Sigmoid colon (tissue), 7 donors: ENCODE results near the gene TTI1. TPM values are rescaled to one million over a fixed set of nuclear protein-coding genes. Genes with fewer than 3 reads are reported as not detected.

Experiments used
- DNase-seq: peaks from one replicate; pipeline ENCODE4 v3.0.0-alpha.2; 2019
- H3K27ac ChIP-seq, 4 donors: fragments of 200-600 bp; sonication (generic); one replicate each; pipeline ENCODE4 v1.5.1; 2016 to 2019; ENCODE audit warnings: mild to moderate bottlenecking in 1 of 4
- H3K27me3 ChIP-seq, 3 donors: fragments of 200-600 bp; sonication (generic); one replicate each; pipeline ENCODE4 v1.5.1; 2019; ENCODE audit warnings: mild to moderate bottlenecking in 1 of 3
- H3K36me3 ChIP-seq, 4 donors: fragments of 200-600 bp; sonication (generic); one replicate each; pipeline ENCODE4 v1.5.1; 2016 to 2019
- H3K4me1 ChIP-seq, 4 donors: fragments of 200-600 bp; sonication (generic); one replicate each; pipeline ENCODE4 v1.5.1; 2017 to 2019
- H3K4me3 ChIP-seq, 4 donors: fragments of 200-600 bp; sonication (generic); one replicate each; pipeline ENCODE4 v1.5.1; 2017 to 2019; ENCODE audit warnings: mild to moderate bottlenecking in 2 of 4, moderate library complexity in 1 of 4
- H3K9me3 ChIP-seq, 4 donors: fragments of 200-600 bp in 3 of 4; sonication (generic) in 3 of 4; one replicate each; pipeline versions ENCODE4 v1.5.1 to v1.6.1; 2013 to 2019
- CTCF ChIP-seq, 4 experiments: fragments of 450-650 bp in 3 of 4; fragments of 200-600 bp in 1 of 4; IDR thresholded peaks; one replicate each; pipeline ENCODE4 v1.5.1; 2016 to 2019; ENCODE audit warnings: antibody characterized with exemption in 4 of 4, mild to moderate bottlenecking in 3 of 4, moderate library complexity in 2 of 4
- EP300 ChIP-seq, 4 donors: sonication (generic); formaldehyde crosslinking; IDR thresholded peaks; one replicate each; pipeline ENCODE4 v1.6.1; 2017; ENCODE audit warnings: antibody characterized with exemption in 4 of 4
- POLR2A ChIP-seq, 2 donors: fragments of 450-650 bp; IDR thresholded peaks; one replicate each; pipeline ENCODE4 v1.6.1; 2016; ENCODE audit warnings: antibody characterized with exemption in 2 of 2, mild to moderate bottlenecking in 2 of 2, moderate library complexity in 2 of 2
- POLR2AphosphoS5 ChIP-seq, 4 donors: sonication (generic); formaldehyde crosslinking; IDR thresholded peaks; one replicate each; pipeline ENCODE4 v1.6.1; 2017; ENCODE audit warnings: antibody characterized with exemption in 4 of 4
- WGBS, 2 donors: extraction: QIAGEN DNeasy Blood & Tissue Kit; methylation state at CpG; one replicate each; pipeline ENCODE4 v1.1.7; 2013; 5-methylcytosine and 5-hydroxymethylcytosine counted together
- intact Hi-C: fragments of 100-400 bp; cut with DNase I; formaldehyde crosslinking; loops from one replicate; pipeline ENCODE4 v1.15.1; 2023
- polyA plus RNA-seq, 3 donors: library from polyadenylated mRNA; stranded (reverse); fragments of 200-250 nt; gene quantifications; one replicate each; pipeline ENCODE4 v1.2.3, GENCODE V29; 2013
- total RNA-seq, 4 donors: library from RNA; depleted of rRNA; stranded (reverse); fragments of >200 nt; gene quantifications; one replicate each; pipeline ENCODE4 v1.1.0, GENCODE V29; 2016
- donor health status: healthy with polysubstance abuse.
- donor health status: Bipolar disorder and iron deficiency.
- donor health status: healthy.

Gene TTI1
- total and polyA plus RNA-seq, 7 donors, result 2.4 to 11.7 (median 10.5) TPM

DNA sequence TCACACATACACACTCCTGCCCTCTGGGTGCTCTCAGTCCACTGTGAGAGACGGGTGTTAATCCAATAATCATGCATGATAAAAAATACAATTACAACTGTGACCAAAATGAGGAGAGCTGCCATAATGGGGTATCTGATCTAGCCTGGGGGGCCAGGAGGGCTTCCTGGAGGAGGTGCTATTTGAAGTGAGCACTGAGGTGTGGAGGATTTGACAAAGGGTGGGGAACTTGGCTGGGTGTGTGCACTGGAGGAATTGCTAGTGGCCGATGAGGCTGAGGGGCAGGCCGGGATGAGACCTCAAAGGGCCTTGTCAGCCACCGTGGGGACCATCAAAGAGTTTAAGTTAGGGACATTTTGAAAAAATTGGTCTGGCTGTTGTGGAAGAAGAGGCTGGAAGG lies 95.6 kb downstream of the TTI1 start:
- Histone ChIP-seq H3K27ac (no peak overlapping the region), H3K36me3 (no peaks in the 10 kb centered on the region), H3K9me3 (no peaks in the 10 kb centered on the region), H3K4me3 (no peak overlapping the region), H3K27me3 (no peaks in the 10 kb centered on the region), H3K4me1 (no peaks in the 10 kb centered on the region)
- no peak for TF ChIP-seq POLR2A (IDR thresholded peaks at IDR 0.05)
- TF ChIP-seq EP300 (IDR thresholded peaks at IDR 0.05), result no peak
- no peak for TF ChIP-seq CTCF (IDR thresholded peaks at IDR 0.05)
- no peak for TF ChIP-seq POLR2AphosphoS5 (IDR thresholded peaks at IDR 0.05)
- DNase-seq, result no peak
- intact Hi-C loops, result no loop called here
- 83 to 90% methylated on average over 4 of the region's 4 CpGs for WGBS, 2 donors

DNA sequence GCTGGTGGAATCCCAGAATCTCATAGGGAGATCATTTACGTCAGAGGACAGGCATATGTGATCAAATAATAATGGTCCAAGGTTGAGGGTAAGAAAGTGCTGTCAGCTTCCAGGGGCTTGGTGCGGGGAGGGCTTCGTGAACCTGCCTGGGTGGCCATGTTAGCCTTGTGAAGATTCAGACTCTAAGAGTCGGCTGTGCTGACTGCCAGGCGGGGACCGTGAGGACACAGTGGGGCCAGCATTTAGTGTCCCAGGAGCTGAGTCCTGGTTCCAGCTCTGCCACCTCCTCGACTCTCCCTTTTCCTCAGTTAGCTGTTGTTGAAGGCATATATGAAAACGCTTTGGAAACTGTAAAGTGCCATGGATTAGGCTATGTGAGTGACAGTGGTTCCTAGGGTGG lies 96.8 kb downstream of the TTI1 start:
- DNase-seq, result peak; percentile 25
- H3K4me3 ChIP-seq, result no peak overlapping the region
- H3K9me3 ChIP-seq, result no peaks in the 10 kb centered on the region
- no peaks in the 10 kb centered on the region for H3K27me3 ChIP-seq
- H3K4me1 ChIP-seq, result no peaks in the 10 kb centered on the region
- H3K27ac ChIP-seq, result no peak overlapping the region
- 89 to 91% methylated on average over 8 of the region's 8 CpGs for WGBS, 2 donors
- intact Hi-C loops, result no loop called here
- TF ChIP-seq POLR2AphosphoS5 (IDR thresholded peaks at IDR 0.05) (no peak), CTCF (IDR thresholded peaks at IDR 0.05) (no peak), POLR2A (IDR thresholded peaks at IDR 0.05) (no peak), EP300 (IDR thresholded peaks at IDR 0.05) (no peak)
- no peaks in the 10 kb centered on the region for H3K36me3 ChIP-seq

DNA sequence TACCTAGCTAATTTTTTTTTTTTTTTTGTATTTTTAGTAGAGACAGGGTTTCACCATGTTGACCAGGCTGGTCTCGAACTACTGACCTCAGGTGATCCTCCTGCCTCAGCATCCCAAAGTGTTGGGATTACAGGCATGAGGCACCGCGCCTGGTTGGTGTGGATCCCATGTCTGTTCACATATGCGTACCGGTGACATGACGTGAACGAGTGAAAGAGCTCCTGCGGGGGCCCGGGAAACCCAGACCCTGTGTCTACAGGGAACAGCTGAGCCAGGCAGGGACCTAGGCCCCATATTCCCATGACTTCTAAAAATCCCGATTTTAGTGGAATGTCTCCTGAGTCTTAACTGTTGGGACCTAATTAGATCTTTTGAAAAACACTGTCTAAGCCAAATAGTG lies 97.2 kb downstream of the TTI1 start:
- no peak overlapping the region for H3K27ac ChIP-seq
- H3K36me3 ChIP-seq, result no peaks in the 10 kb centered on the region
- DNase-seq, result peak; percentile 48
- H3K4me3 ChIP-seq, result no peak overlapping the region
- 89 to 93% methylated on average over 10 of the region's 10 CpGs for WGBS, 2 donors
- intact Hi-C loops, result no loop called here
- TF ChIP-seq POLR2A (IDR thresholded peaks at IDR 0.05) (no peak), EP300 (IDR thresholded peaks at IDR 0.05) (no peak), CTCF (IDR thresholded peaks at IDR 0.05) (no peak), POLR2AphosphoS5 (IDR thresholded peaks at IDR 0.05) (no peak)
- no peaks in the 10 kb centered on the region for H3K9me3 ChIP-seq
- no peaks in the 10 kb centered on the region for H3K27me3 ChIP-seq
- H3K4me1 ChIP-seq, result no peaks in the 10 kb centered on the region

GRCh38 chr20:37935435-37935834 lies 97.8 kb downstream of the TTI1 start:
- intact Hi-C loops, result no loop called here
- peak; percentile 47 for DNase-seq
- WGBS, 2 donors, result 37 to 64% methylated on average over 7 of the region's 7 CpGs
- Histone ChIP-seq H3K4me1 (no peaks in the 10 kb centered on the region), H3K27me3 (no peaks in the 10 kb centered on the region), H3K36me3 (no peaks in the 10 kb centered on the region), H3K9me3 (no peaks in the 10 kb centered on the region), H3K4me3 (no peak overlapping the region), H3K27ac (no peak overlapping the region)
- TF ChIP-seq CTCF (IDR thresholded peaks at IDR 0.05) (no peak), POLR2AphosphoS5 (IDR thresholded peaks at IDR 0.05) (no peak), POLR2A (IDR thresholded peaks at IDR 0.05) (no peak)

DNA sequence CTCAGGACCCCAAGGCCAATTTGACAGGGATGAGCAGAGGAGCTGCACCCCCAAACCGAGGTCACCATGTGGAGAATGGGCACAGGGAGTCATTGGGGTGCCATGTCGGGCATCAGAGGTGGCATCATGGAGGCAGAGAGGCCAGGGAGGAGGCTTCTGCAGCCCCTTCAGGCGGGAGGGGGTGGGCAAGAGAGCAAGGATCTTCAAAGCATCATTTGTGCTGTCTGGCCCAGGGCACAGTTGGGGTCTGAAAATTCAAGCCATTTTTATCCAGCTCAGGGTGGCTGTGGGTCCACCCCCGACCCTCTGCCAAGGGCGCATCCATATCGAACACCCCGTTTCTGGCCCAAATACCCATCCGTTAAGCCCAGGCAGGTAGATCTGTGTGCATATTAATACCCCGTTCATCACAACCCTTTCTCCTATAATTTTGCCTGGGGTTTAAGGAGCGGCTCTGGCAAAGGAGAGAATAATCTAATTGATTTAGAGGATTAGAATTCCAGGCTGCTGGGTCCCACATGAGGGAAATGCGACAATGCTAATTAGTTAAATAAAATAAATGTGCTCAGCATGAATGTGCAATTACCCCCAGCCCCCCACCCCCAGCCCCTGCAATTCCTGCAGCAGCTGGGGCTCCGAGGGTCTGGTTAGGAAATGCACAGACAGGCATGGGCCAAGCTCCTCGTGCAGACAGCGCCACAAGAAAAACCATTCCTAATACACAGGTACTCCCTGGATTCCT lies 98.5 kb downstream of the TTI1 start:
- Histone ChIP-seq H3K4me3 (no peak overlapping the region), H3K9me3 (no peaks in the 10 kb centered on the region), H3K4me1 (no peaks in the 10 kb centered on the region), H3K36me3 (no peaks in the 10 kb centered on the region), H3K27ac (no peak overlapping the region), H3K27me3 (no peaks in the 10 kb centered on the region)
- DNase-seq, result no peak
- TF ChIP-seq POLR2AphosphoS5 (IDR thresholded peaks at IDR 0.05), result no peak
- 82 to 89% methylated on average over 14 of the region's 14 CpGs for WGBS, 2 donors
- intact Hi-C loops, result no loop called here
